ENCODE results near the gene HCN1. TPM values are rescaled to one million over a fixed set of nuclear protein-coding genes. Genes with fewer than 3 reads are reported as not detected.

The HCN1 gene
- total and polyA plus RNA-seq, 2 of the 8 experiments (the other 6 are each of a cell fraction or from before 2014, with no cell fraction given) = 1.1 to 6.7 TPM

GRCh38 chr5:45694971-45695803, 993 bp downstream of the HCN1 start:
- Histone ChIP-seq H3K4me1 (replicated peaks in 1 of 4; ENCODE audit: control insufficient read depth in 3 of 4, insufficient read depth in 4 of 4, low read length in 3 of 4) (peaks cover 2 to 7% (median 4%) of the 10 kb centered on the region in 4 experiments; a peak in 5 of 7 replicates), H3K9me3 (ENCODE audit: insufficient read depth in 2 of 2, low read depth in 1 of 2, low read length in 1 of 2) (no peaks in the 10 kb centered on the region), H2BK12ac (ENCODE audit: low read depth, low read length) (no peak overlapping the region), H2BK20ac (ENCODE audit: low read length) (no peak overlapping the region), H3K36me3 (ENCODE audit: control insufficient read depth in 2 of 4, insufficient read depth in 4 of 4, low read length in 3 of 4) (no peaks in the 10 kb centered on the region), H4K8ac (ENCODE audit: extremely low read depth, insufficient read depth, low read length) (no peak overlapping the region; the same call in 1 of the 2 replicates), H3K79me2 (ENCODE audit: control insufficient read depth in 1 of 2, insufficient read depth in 2 of 2, low read length in 2 of 2) (peaks cover 0 to 6% of the 10 kb centered on the region in 2 experiments; a peak in 1 of 4 replicates), H2BK5ac (ENCODE audit: low read depth, low read length) (no peak overlapping the region), H3K4ac (replicated peaks; ENCODE audit: insufficient read length, low read depth, low read length) (no peak overlapping the region), H3K23ac (ENCODE audit: insufficient read length) (no peak overlapping the region), H2AFZ (ENCODE audit: low read length) (peak overlapping the region; percentile 56; the same call in 1 of the 2 replicates), H3K79me1 (ENCODE audit: low read depth, low read length) (no peaks in the 10 kb centered on the region), H3K4me3 (ENCODE audit: extremely low read depth in 1 of 4, insufficient read depth in 2 of 4, low read depth in 3 of 4, low read length in 4 of 4) (peak overlapping the region; percentile 47 to 76 (median 60)), H3K27ac (ENCODE audit: low read depth, low read length) (no peak overlapping the region), H3K14ac (ENCODE audit: insufficient read length) (no peak overlapping the region), H3K9ac (replicated peaks in 1 of 4; ENCODE audit: extremely low read depth in 1 of 4, low read depth in 3 of 4, low read length in 3 of 4) (peak overlapping the region in 2 of 4 experiments; percentile 55 to 64; a peak in 3 of 7 replicates), H2BK120ac (replicated peaks; ENCODE audit: low read depth, low read length) (no peak overlapping the region), H4K20me1 (replicated peaks in 1 of 2; ENCODE audit: control insufficient read depth in 1 of 2, insufficient read depth in 2 of 2, low read length in 2 of 2) (no peaks in the 10 kb centered on the region), H3K4me2 (ENCODE audit: insufficient read depth in 1 of 2, low read depth in 2 of 2, low read length in 2 of 2) (peak overlapping the region; percentile 86 to 94), H3K18ac (ENCODE audit: extremely low read depth, low read length) (no peak overlapping the region), H2BK15ac (ENCODE audit: low read length) (no peak overlapping the region), H2AK5ac (ENCODE audit: low read depth, low read length) (no peak overlapping the region), H3K56ac (replicated peaks; ENCODE audit: insufficient read length, low read depth, low read length) (no peak overlapping the region), H4K91ac (replicated peaks; ENCODE audit: insufficient read length, low read length) (no peak overlapping the region), H4K5ac (ENCODE audit: insufficient read length, low read depth, low read length) (no peak overlapping the region), H3K27me3 (replicated peaks in 1 of 4; ENCODE audit: control insufficient read depth in 3 of 4, extremely low read depth in 1 of 4, insufficient read depth in 3 of 4, low read length in 3 of 4) (peaks cover 0 to 6% (median 4%) of the 10 kb centered on the region in 4 experiments; a peak in 5 of 7 replicates), H3K23me2 (ENCODE audit: low read depth, low read length) (peaks cover 7% of the 10 kb centered on the region; the same call in 1 of the 2 replicates)
- 1% methylated on average over 21 of the region's 51 CpGs; no CpG with 5 or more reads in 1 of the 2 experiments for WGBS, 2 experiments (ENCODE audit: extremely low coverage in 1 of 2, insufficient coverage in 1 of 2, insufficient read length in 1 of 2, insufficient replicate concordance in 2 of 2, low coverage in 1 of 2, low lambda C conversion rate in 2 of 2, missing lambda C conversion rate in 1 of 2)
- DNase-seq (ENCODE audit: low read depth in 1 of 2, low spot score in 2 of 2) = peak in 1 of 2 experiments; percentile 61
- CTCF ChIA-PET (ENCODE audit: partially characterized antibody) = interaction anchor here (0.7 to 1.4 kb wide), 6 partner anchors 9 to 205 kb away, joined by 3 to 7 read pairs (median 3); no protein-coding TSS in a partner anchor
- POLR2A ChIA-PET (ENCODE audit: partially characterized antibody) = no interaction called here
- no peak for FAIRE-seq
- TF ChIP-seq RXRA (IDR thresholded peaks at IDR 0.05; ENCODE audit: insufficient read depth, low read depth, low read length) (no peak), RBBP5 (IDR thresholded peaks at IDR 0.05; ENCODE audit: borderline replicate concordance, low read depth, low read length) (no peak), E2F6 (IDR thresholded peaks at IDR 0.05) (0 out of 2 replicates have a peak, but pooled peaks have one; percentile 10), TCF12 (IDR thresholded peaks at IDR 0.05; ENCODE audit: low read depth, low read length) (no peak), ASH2L (IDR thresholded peaks at IDR 0.05; ENCODE audit: low read length) (peak; percentile 58), KDM4A (IDR thresholded peaks at IDR 0.05; ENCODE audit: low read depth, low read length, severe bottlenecking) (peak; percentile 71), TAF7 (optimal IDR thresholded peaks at IDR 0.05; ENCODE audit: borderline replicate concordance, low read depth, low read length) (no peak), SIN3A (conservative IDR thresholded peaks at IDR 0.05 in 1 of 2, IDR thresholded peaks at IDR 0.05 in 1 of 2; ENCODE audit: low read depth in 1 of 2, low read length in 2 of 2) (peak in 1 of 2 experiments; percentile 28; a peak in 2 of 4 replicates), SIX5 (IDR thresholded peaks at IDR 0.05; ENCODE audit: low read depth, low read length) (no peak), TAF1 (IDR thresholded peaks at IDR 0.05; ENCODE audit: low read depth, low read length) (peak; percentile 9; the same call in 1 of the 2 replicates)

Measured in H1 (cell line).